Heart left ventricle (tissue), 13 donors: Measurements from ENCODE around the gene LUZP2.

Source experiments
- POLR2A ChIP-seq, 2 donors: fragments of 450-650 bp; IDR thresholded peaks; one replicate each; pipeline ENCODE4 v1.6.1; 2017; ENCODE audit warnings: antibody characterized with exemption in 2 of 2, mild to moderate bottlenecking in 2 of 2, moderate library complexity in 2 of 2
- TF ChIP-seq, protein P1 (sequence below), 12 donors: fragments of 200-600 bp; sonication (generic) in 4 of 12; IDR thresholded peaks; one replicate each; pipeline versions ENCODE4 v1.5.0 to v1.8.0; 2018 to 2022; ENCODE audit warnings: antibody characterized with exemption in 12 of 12, mild to moderate bottlenecking in 5 of 12
- donor health status: ischemic (EF 13 %, LVEDD 7.1; RV severe dilation, severe dysfunction).
- donor health status: DM: no; HTN: yes; CAD: no.
- donor health status: DM: no; HTN: no; CAD: no.
- donor health status: ischemic (EF 25% LVEDD 6.9; RV normal size, moderate dysfunction).
- donor health status: ischemic (EF 25% LVEDD 5.7; RV mildly dilated, moderate dysfunction).
- donor health status: ischemic (EF 35%, LVEDD 5.7; RV mildly dilated, moderate dysfunction).
- donor health status: nonischemic (EF 11% LVEDD 7.7; RV severe dilation, severe dysfunction).
- donor health status: DM: yes; HTN: yes; CAD: no.
- donor health status: PGD.
- donor health status: ischemic (EF 29% LVEDD 5.4; RV normal size, mild dysfunction).
- donor health status: nonischemic (EF 23%, LVEDD 6.1; RV moderate dilation, normal function).

DNA sequence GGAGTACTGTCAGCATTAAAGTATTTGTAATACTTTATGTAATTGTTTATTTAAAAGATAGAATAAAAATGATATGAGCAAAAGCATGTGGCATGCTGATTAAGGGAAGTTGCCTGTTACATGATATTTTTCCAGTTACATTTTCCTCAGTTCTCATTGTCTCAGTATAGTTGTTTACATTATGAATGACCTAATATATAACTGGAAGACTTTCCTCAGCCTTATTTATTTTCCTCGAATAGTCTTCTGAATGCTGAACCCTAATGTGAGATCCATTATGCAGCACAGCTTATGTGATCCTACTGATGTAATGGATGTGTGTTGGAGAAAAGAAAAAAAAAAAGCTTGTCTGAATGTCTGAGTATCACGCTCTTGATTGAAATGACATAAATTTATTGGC lies 95.5 kb downstream of the LUZP2 start:
- TF ChIP-seq, protein P1, sequence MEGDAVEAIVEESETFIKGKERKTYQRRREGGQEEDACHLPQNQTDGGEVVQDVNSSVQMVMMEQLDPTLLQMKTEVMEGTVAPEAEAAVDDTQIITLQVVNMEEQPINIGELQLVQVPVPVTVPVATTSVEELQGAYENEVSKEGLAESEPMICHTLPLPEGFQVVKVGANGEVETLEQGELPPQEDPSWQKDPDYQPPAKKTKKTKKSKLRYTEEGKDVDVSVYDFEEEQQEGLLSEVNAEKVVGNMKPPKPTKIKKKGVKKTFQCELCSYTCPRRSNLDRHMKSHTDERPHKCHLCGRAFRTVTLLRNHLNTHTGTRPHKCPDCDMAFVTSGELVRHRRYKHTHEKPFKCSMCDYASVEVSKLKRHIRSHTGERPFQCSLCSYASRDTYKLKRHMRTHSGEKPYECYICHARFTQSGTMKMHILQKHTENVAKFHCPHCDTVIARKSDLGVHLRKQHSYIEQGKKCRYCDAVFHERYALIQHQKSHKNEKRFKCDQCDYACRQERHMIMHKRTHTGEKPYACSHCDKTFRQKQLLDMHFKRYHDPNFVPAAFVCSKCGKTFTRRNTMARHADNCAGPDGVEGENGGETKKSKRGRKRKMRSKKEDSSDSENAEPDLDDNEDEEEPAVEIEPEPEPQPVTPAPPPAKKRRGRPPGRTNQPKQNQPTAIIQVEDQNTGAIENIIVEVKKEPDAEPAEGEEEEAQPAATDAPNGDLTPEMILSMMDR (IDR thresholded peaks at IDR 0.05): no peak
- no peak for TF ChIP-seq POLR2A (IDR thresholded peaks at IDR 0.05)
